Stromal cell of bone marrow (primary cell): Measurements from ENCODE around the gene CARD14.

Source experiments
- DNase-seq: peaks from one replicate; pipeline ENCODE4 v3.0.0-alpha.2; 2012; ENCODE audit warnings: low read depth

Gene CARD14

DNA sequence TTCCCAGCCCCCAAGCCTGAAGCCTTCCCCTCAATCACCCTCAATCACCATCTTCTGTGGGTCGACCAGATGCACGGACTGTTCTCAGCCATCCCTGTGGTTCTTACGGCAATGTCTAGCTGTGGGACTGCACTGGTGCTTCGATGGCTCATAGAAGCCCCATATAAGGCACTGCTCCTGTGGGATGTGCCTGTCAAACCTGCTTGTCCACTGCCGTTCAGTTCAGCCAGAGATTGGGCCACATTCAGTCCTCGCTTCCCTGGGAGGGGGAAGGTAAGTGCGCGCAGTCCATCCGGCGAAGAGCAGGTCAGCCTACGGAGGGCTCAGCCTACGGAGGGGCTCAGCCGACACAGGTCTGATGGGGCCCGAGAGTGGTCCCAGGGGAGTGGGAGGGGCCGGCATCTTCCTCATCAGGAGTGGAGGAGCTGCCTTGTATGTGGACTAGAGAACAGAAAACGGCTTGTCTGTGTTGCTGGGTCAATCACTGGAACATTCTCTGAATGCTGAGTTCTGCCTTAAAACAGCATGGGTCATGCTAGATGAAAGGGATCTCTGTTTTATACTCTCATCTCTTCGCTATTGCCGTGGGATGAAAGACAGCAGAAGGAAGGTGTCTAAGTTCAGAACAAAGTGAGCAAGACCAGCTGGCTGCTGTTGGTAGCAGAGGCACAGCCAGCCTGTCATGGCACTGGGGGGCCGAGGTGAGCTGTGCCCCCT lies at the start of gene CARD14:
Gene CARD14, plus strand, starts transcription at position 247 of the 717 bp plus-strand sequence. CDS start 11,409 bp downstream, outside the sequence.
- no peak for DNase-seq

DNA sequence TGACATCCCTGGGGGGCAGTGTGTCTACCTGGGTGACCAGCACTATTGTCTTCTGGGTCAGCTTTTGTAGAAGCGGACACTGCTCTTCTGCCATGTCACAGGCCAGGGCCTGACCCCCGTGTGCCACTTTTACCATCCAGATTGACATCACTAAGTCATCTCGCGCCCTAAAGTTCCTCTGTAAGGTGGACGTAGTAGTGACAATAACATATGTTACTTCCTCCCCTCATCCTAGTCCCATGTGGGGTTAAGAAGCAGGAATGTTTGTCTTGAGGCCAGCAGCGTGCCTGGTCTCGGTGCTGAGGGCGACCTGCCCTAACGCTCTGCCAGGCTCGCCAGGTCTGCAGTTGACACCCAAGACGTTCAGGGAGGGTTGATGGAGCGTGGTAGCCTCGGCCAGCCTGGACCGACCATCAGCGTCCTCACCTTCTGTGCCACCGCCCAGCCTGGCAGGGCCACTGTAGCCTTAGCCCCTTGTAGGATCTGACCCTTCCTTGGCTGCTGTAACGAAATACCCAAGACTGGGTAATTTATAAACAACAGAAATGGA lies 47.7 kb upstream of the CARD14 start:
- no peak for DNase-seq

DNA sequence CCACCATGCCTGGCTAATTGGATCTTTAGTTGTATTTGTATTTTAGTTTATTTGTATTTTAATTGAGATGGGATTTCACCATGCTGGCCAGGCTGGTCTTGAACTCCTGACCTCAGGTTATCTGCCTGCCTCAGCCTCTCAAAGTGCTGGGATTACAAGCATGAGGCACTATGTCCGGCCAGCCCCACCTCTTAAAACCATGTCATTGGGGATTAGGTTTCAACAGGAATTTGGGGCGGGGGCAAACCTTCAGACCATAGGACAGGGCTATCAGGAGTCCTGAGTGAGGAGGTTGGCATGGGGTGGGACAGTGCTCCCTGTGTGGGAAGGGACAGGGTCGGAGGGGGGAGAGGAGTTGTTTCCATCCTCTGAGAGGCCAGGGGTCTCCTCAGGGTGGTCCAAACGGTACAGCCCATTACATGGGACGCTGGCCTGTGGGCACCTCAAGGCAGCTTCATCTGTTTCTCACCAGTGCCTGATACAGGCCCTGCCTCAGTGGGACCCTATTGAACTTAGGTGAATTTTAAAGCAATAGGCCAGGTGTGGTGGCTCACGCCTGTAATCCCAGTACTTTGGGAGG lies 46.8 kb upstream of the CARD14 start:
- DNase-seq: no peak

DNA sequence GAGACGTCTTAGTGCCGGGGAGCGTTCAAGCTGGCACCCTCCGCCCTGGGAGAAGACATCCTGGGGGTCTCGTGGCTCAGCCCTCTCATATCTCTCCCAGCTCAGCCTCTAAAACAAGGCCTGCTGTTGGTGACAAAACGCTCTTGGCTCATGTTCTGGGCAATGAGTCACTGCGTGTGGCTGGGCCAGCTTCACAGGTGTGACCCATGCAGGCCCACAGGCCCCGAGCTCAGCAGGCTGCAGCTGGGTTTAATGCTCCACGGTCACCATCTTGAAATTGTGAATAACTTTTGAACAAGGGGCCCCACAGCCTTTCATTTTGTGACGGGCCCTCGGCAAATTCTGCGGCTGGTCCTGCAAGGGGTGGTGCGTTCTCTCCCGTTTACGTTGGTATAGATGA lies 46.0 kb upstream of the CARD14 start:
- DNase-seq: no peak

DNA sequence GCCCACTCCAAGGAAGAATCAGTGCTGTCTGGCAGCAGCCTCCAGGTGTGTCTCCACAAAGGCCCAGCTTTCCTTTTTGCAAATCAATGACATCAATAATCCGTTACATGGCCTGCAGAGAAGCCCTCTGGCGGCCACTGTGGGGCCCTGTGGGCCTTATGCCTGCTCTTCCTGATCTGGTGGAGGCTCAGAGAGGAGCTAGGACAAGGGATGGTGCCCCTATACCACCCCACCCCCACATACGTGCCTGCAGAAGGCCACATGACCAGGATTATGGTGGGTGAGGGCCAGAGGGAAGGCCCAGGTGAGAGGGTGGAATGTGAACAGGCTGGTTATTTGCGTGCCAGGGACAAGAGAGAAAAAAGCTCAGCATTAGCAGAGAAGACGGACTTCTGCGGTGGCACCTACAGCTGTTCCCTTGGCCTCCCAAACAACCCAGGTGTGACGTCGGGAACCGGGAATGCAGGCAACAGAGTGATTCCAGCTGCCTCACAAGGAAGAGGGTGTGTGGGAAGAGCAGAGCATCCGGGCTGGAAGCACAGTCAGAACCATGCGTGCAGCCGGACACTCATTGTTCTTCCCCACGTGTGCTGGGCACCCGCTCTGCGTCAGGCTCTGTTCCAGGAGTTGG lies 45.4 kb upstream of the CARD14 start:
- no peak for DNase-seq

DNA sequence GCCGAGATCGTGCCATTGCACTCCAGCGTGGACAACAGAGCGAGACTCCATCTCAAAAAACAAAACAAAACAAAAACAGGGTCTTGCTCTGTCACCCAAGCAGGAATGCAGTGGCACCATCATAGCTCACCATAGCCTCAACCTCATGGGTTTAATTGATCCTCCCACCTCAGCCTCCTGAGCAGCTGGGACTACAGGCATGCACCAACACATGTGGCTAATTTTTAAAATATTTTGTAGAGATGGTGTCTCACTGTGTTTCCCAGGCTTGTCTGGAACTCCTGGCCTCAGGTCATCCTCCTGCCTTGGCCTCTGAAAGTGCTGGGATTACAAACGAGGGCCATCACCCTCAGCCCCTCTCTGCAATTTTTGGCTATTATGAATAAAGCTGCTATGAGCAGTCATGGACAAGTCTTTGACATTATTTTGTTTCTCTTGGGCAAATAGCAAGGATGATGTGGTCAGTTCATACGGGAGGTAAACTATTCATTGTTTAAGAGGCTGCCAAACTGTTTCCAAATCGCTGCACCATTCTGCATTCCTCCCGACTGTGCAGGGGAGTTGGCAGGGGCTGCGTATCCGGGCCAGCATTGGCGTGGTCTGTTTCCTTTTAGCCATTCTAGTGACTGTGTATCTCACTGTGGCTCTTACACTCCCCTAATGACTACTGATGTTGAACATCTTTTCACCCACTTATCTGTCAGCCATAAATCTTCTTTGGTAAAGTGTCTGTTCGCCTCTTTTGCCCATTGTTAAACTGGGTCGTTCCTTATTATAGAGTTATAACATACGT lies 44.0 kb upstream of the CARD14 start:
- peak; percentile 64 for DNase-seq

DNA sequence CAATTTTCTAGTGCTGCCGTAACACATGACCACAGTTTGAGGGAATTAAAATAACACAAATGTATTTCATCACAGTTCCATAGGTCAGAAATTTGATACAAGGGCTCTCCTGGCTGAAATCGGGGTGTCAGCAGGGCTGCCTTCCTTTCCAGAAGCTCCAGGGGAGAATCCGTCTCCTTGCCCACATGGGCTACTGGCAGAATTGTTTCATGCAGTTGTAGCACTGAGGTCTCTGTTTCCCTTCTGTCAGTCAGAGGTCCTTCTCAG lies 43.4 kb upstream of the CARD14 start:
- DNase-seq: no peak

DNA sequence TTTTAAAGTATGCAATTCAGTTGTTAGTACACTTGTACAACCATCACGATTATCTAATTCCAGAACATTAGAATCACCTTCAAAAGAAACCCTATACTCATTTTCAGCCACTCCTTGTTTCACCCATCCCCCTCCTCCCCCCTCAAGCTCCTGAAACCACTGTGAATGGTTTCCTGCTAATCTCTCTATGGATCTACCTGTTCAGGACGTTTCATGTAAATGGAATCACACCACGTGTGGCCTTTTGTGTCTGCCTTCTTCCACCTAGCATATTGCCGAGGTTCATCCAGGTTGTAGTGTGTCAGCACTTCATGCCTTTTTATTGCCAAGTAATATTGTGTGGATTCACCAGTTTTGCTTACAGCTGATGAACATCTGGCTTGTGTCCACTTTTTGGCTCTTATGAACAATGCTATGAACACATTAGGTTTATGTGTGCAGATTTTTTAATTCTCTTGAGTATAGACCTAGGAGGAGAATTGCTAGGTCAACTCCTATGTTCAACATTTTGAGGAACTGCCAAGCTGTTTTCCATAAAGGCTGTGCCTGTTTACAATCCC lies 40.7 kb upstream of the CARD14 start:
- no peak for DNase-seq

DNA sequence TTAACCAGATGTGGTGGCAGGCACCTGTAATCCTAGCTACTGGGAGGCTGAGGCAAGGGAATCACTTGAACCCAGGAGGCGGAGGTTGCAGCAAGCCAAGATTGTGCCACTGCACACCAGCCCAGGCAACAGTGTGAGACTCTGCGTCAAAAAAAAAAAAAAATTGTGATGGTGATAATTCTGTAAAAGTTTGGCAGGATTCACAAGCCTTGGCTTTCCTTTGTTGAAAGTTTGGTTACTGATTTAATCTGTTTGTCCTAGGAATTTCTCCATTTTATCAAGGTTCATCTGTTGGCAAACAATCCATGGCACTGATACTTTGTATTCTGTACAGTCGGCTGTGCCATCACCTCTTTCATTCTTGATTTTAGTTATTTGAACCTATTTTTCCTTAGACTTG lies 38.8 kb upstream of the CARD14 start:
- no peak for DNase-seq

DNA sequence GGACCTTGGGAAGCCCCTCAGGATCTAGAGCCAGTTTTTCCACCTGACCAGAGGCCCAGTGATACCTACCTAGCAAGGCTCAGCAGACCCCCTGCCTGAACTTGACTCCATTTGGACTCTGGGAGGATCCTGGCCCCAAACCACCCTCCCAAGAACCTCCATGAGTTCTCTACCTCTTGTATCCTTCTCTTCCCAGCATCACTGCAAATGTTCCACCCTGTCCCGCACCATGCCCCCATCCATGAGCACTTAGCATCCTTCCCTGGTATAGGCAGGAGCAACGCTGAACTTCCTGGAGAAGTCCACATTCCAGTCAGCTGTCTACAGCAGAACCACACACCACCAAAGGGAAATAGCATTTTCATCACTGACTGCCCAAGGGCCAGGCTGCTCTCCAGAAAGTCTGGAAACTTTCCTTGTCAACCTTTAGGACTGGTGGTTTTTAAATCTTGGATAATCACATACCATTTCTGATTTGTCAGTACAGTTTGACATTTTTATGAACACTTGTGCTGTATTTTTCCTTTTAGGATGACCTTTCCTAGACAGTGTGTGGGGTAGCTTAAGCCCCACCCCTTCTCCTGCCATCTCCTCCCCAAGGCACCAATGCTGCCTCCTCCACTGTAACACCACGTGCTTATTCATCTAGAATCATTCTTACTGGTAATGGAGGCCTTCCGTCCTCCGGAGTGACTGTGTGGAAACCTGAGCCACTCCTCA lies 36.8 kb upstream of the CARD14 start:
- DNase-seq: no peak

DNA sequence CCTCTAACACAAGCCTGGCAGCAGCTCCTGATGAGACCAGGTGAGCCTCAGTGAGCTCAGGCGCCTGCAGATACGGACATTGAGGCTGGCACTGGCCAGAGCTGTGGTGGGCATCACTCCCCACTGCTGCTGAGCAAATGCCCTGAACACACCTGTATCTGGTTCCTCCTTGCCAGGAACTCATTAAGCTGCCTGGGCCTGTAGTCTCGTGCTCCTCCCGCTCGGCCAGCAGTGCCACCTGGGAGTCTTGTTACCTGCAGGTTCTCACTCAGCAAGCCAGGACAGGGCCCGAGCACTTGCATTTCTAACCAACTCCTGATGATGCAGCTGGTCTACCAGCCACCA lies 36.2 kb upstream of the CARD14 start:
- no peak for DNase-seq

DNA sequence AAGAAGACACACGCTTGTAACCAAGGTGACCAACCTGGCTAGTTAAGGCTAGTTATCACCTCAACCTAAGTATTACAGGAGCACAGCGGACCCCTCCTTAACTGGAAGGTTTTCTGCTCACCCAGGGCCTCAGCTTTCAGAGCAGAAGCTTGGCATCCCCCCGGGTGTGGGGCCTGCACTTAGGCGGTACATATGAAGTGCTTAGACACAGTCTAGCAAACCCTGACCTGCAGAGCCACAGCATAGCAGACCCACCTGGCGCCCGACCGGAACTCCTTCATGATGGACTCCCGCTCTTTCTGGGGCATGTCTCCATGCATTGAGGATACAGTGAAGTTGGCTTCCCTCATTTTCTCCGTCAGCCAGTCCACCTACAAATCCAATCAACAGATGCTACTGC lies 32.7 kb upstream of the CARD14 start:
- no peak for DNase-seq

DNA sequence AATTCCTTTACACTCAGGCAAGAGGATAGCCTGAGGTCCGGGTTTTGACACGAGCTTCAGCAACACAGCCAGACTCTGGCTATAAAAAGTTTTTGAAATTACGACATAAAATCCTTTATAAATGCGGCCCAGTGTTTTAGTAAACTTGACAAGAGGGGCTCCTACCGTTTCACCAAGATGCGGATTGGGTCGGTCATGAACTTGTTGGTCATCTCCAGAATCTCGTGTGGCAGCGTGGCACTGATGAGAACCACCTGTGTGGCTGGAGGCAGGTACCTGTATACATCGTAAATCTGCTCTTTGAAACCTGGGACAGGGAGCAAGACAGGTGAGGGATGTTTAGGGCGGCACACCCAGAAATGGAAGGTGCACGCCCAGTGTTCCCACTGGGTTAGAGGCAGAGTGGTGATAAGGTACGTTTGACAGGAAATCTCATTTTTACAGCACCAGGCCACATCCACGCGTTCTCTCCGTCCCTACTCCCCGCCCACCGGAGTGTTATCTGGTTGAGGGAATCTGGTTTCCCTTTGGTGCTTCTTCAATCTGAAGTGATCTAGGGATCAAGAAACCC lies 30.9 kb upstream of the CARD14 start:
- DNase-seq: no peak

DNA sequence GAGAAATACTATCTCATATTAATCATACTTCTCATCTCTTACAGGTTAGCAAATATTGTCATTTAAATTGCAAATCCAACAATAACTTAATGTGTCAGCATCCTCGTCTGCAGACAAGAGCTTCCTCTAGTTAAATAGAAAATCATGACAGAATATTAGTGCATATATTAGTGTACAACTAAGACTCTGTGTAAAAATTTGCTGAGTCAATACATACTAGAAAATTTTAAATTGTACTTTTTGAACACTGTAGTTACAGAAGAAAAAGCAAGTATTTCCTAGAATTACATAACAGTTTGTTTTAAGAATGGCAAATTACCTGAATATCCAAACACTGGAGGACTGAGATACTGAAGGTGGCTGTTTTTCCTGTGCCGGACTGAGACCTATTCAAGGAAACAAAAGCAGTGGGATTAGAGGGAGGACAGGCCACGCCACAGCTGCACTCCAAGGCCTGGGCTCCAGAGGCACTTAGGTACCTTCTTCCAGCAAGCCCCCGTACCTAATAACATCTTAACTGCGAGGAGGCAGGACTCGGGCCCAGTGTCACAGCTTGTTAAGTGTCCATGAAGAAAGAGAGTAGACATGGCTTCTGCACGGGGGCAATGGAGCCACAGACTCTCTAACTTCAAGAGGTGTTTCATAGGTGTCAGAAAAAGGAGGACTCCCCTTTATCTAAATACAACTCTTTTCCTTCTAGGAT lies 28.2 kb upstream of the CARD14 start:
- no peak for DNase-seq

DNA sequence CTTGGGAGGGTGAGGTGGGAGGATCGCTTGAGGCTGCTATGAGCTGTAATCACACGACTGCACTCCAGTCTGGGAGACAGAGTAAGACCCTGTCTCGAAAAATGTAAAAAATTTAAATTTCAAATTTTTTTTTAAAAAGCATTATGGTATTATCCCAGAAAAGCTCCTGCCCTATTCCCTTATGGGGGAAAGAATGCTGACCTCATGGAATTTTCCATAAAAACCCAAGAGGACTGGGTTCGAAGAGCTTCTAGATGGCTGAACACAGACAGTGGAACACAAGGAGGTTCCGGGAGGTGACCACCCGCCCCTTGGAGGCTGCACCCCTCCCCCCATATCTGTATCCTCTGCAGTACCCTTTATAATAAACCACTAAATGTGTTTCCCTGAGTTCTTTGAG lies 26.9 kb upstream of the CARD14 start:
- DNase-seq: no peak

DNA sequence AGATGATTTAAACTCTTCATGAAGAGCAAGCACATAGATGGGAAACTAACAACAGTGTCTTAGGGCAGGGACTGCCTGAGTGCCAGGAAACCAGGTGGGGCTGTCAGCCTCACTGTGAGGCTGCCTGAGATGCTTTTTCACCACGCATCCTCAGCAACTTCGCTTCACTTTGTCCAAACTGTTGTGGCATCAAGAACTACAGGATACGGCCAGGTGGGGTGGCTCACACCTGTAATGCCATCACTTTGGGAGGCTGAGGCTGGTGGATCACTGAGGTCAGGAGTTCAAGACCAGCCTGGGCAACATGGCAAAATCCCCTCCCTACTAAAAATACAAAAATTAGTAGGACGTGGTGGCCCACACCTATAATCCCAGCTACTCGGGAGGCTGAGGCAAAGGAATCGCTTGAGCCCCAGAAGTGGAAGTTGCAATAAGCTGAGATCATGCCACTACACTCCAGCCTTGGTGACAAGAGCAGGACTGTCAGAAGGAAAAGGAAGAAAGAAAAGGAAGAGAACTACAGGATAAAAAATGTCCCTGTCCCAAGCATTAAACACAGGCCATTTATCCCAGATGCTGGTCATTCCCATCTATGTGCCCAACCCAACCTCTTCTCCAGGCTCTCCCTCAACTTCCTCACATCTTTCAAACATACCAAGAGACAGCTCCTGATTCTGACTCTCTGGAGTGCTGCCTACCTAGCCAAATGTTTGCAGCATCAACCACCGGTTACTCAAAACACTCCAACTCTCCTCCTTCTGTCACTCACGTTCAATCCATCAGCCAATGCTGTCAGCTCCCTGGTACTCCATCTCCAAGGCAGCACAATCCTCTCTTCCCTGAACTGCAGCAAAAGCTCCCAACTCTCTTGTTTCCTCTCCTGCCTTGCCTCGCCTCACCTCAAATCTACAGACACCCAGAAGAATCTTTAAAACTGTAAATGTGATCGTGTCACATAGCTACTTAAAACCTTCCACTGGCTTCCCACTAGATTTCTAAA lies 24.5 kb upstream of the CARD14 start:
- no peak for DNase-seq

DNA sequence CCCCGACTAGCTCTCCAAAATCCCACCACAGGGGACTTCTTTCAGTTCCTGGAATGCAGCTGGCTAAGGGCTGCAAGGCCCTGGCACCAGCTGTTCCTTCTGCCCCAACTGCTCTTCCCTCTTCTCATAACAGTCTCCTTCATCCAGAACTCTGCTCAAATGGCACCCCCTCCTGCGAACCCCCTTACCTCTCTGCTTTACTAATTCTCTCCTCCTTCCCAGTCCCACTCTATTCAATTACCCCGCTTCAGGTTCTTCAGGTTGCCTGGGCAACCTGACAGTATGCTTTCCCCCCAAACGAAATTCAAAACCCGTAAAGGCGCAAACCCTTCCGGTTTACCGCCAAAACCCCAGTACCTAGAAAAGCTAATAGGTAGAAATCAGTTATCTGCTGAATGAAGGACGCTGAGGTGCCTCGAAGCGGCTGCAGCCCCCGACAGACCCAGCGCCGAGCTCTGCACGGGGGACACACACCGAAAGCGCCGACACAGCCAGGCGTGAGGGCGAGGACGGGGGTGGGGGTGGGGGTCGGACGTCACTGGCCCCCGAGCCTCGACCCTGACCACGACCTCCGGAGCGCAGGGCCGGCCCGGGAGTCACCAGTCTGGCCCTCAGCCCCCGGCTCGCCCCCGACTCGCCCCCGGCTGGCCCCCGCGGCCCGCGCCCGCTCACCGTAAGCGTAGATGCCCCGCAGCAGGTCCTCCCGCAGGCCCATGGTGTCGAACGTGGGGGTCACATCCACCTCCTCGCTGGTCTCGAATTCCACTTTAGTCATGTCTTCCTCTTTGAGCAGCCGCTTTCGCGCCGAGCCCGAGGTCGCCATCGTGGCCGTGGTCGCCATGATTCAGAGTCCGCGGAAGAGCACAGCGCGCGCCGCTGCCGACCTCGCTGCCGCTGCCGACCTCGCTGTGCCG lies 23.5 kb upstream of the CARD14 start:
- DNase-seq: no peak

DNA sequence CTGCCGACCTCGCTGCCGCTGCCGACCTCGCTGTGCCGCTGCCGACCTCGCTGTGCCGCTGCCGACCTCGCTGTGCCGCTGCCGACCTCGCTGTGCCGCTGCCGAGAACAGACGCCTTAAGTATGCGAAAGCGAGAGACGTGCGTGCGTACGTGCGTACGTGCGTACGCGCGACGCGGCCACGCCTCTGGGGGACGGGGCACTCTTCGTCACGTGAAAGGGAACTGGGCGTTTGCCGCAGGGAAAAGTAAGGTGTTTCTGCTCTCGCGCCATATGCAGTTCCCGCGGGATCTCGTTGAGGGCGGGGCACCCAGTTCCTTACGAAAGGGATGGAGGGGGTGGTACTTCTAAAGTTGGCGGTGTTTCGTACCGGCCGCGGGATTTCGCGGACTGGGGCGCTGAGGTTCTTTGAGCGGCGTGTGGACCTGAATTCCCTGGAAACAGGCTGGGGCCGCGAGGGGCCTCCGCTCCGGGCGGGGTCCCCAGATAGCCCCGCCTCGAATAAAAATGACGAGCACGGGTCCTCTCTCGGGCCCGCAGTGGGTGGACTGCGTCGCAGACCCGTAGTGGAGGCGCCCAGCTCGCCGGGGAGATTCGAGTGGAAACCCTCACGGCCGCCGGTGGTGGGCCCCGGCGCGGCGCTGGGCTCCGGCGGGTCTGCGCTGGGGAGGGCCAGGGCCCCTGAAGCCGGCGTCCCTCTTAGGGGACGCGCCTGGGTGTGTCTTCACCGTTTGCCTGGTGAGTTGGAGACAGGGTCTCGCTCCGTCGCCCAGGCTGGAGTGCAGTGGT lies 22.6 kb upstream of the CARD14 start, which contains the start of gene EIF4A3:
Gene EIF4A3, minus strand, starts transcription at position 94 of the 788 bp plus-strand sequence. CDS start 167 bp downstream, outside the sequence.
- peak; percentile 97 for DNase-seq
